ENCODE results near the gene HNRNPLL. TPM values are rescaled to one million over a fixed set of nuclear protein-coding genes. Genes with fewer than 3 reads are reported as not detected.
"Not testable (repeated sequence)": the region's sequence is repeated elsewhere in the genome, so short reads cannot be mapped to it uniquely, and the experiment has no call there.

HNRNPLL gene
- total RNA-seq, 4 donors from 2014 or later: 47.3 to 79.1 (median 68.7) TPM

GRCh38 chr2:38549851-38550250 lies 52.9 kb downstream of the HNRNPLL start:
- 70 to 93% methylated on average over 3 to 4 of the region's 4 CpGs for WGBS, 2 donors (ENCODE audit: low coverage in 1 of 2)
- TF ChIP-seq POLR2A (IDR thresholded peaks at IDR 0.05): no peak
- TF ChIP-seq EP300 (IDR thresholded peaks at IDR 0.05): no peak
- no peak for TF ChIP-seq CTCF (IDR thresholded peaks at IDR 0.05)
- no peak for TF ChIP-seq POLR2AphosphoS5 (IDR thresholded peaks at IDR 0.05)
- H3K9me3 ChIP-seq: no peaks in the 10 kb centered on the region

GRCh38 chr2:38549071-38549704 lies 53.5 kb downstream of the HNRNPLL start:
- no peaks in the 10 kb centered on the region for H3K9me3 ChIP-seq
- TF ChIP-seq EP300 (IDR thresholded peaks at IDR 0.05): no peak
- no peak for TF ChIP-seq CTCF (IDR thresholded peaks at IDR 0.05)
- no peak for TF ChIP-seq POLR2A (IDR thresholded peaks at IDR 0.05)
- no peak for TF ChIP-seq POLR2AphosphoS5 (IDR thresholded peaks at IDR 0.05)
- 49 to 59% methylated on average over 5 to 7 of the region's 7 CpGs for WGBS, 2 donors (ENCODE audit: low coverage in 1 of 2)
- no peak for ATAC-seq
- H3K27ac ChIP-seq: no peak overlapping the region
- H3K36me3 ChIP-seq: no peaks in the 10 kb centered on the region
- H3K27me3 ChIP-seq: no peaks in the 10 kb centered on the region
- H3K4me1 ChIP-seq: no peaks in the 10 kb centered on the region
- no peak overlapping the region for H3K4me3 ChIP-seq

More at GRCh38 chr2:38549851-38550250, 52.9 kb downstream of the HNRNPLL start:
- Histone ChIP-seq H3K4me3 (no peak overlapping the region), H3K4me1 (no peaks in the 10 kb centered on the region), H3K27me3 (no peaks in the 10 kb centered on the region), H3K36me3 (no peaks in the 10 kb centered on the region), H3K27ac (no peak overlapping the region)
- ATAC-seq: no peak

GRCh38 chr2:38547791-38548190 lies 54.9 kb downstream of the HNRNPLL start:
- Histone ChIP-seq H3K27me3 (no peaks in the 10 kb centered on the region), H3K4me3 (no peak overlapping the region), H3K4me1 (peaks cover 0 to 3% (median 0%) of the 10 kb centered on the region in 3 donors), H3K9me3 (no peaks in the 10 kb centered on the region), H3K36me3 (no peaks in the 10 kb centered on the region), H3K27ac (no peak overlapping the region)
- TF ChIP-seq EP300 (IDR thresholded peaks at IDR 0.05) (no peak), POLR2AphosphoS5 (IDR thresholded peaks at IDR 0.05) (no peak), POLR2A (IDR thresholded peaks at IDR 0.05) (no peak)
- ATAC-seq: no peak
- WGBS, 2 donors (ENCODE audit: low coverage in 1 of 2): 78 to 93% methylated on average over 1 of the region's 1 CpG

- Histone ChIP-seq H3K27me3 (no peaks in the 10 kb centered on the region), H3K4me3 (no peak overlapping the region), H3K4me1 (peaks cover 0 to 15% (median 0%) of the 10 kb centered on the region in 3 donors), H3K36me3 (no peaks in the 10 kb centered on the region), H3K9me3 (no peaks in the 10 kb centered on the region), H3K27ac (no peak overlapping the region)
- TF ChIP-seq EP300 (IDR thresholded peaks at IDR 0.05) (no peak), POLR2AphosphoS5 (IDR thresholded peaks at IDR 0.05) (no peak), POLR2A (IDR thresholded peaks at IDR 0.05) (no peak), CTCF (IDR thresholded peaks at IDR 0.05) (no peak)
- ATAC-seq: no peak
- WGBS, 2 donors (ENCODE audit: low coverage in 1 of 2): 78 to 100% methylated on average over 1 of the region's 3 CpGs
Measured at GRCh38 chr2:38546585-38546984, 56.1 kb downstream of the HNRNPLL start.

GRCh38 chr2:38546064-38546463 lies 56.7 kb downstream of the HNRNPLL start:
- H3K27ac ChIP-seq: no peak overlapping the region
- TF ChIP-seq CTCF (IDR thresholded peaks at IDR 0.05) (no peak), POLR2AphosphoS5 (IDR thresholded peaks at IDR 0.05) (no peak), POLR2A (IDR thresholded peaks at IDR 0.05) (no peak), EP300 (IDR thresholded peaks at IDR 0.05) (no peak)
- H3K9me3 ChIP-seq: no peaks in the 10 kb centered on the region
- H3K36me3 ChIP-seq: no peaks in the 10 kb centered on the region
- H3K27me3 ChIP-seq: no peaks in the 10 kb centered on the region
- peaks cover 0 to 20% (median 0%) of the 10 kb centered on the region in 3 donors for H3K4me1 ChIP-seq
- no peak for ATAC-seq
- no peak overlapping the region for H3K4me3 ChIP-seq

GRCh38 chr2:38542248-38542631 lies 60.5 kb downstream of the HNRNPLL start:
- H3K4me3 ChIP-seq, H3K27ac ChIP-seq, H3K27me3 ChIP-seq, H3K9me3 ChIP-seq, ATAC-seq, H3K36me3 ChIP-seq: not testable (repeated sequence)
- peaks cover 0 to 30% (median 0%) of the 10 kb centered on the region in 3 donors for H3K4me1 ChIP-seq
- 81 to 90% methylated on average over 1 to 2 of the region's 4 CpGs for WGBS, 2 donors (ENCODE audit: low coverage in 1 of 2)

All from gastroesophageal sphincter (tissue), 4 donors.